GM08714 (cell line): ENCODE measurements around the gene TMEM108.
A peak's percentile ranks its signal among the peaks of the same experiment; 100 is the strongest.
"Not testable (repeated sequence)": the region's sequence is repeated elsewhere in the genome, so short reads cannot be mapped to it uniquely, and the experiment has no call there.

ENCODE experiments used
- H3K4me3 ChIP-seq: fragments of 200-500 bp; sonication (Bioruptor generic); 2 replicates; pipeline ENCODE4 v1.5.1; 2014; ENCODE audit warnings: mild to moderate bottlenecking, low read length, inconsistent platforms
- ZNF274 ChIP-seq: IDR thresholded peaks from 2 replicates; pipeline ENCODE4 v1.6.1; 2012; ENCODE audit warnings: mild to moderate bottlenecking, low read depth, low read length

Gene TMEM108

GRCh38 chr3:133038089-133038730 is at the start of gene TMEM108:
TSS of gene TMEM108 (plus strand) at chr3:133038391.
- no peak for TF ChIP-seq ZNF274
- peak within 1 kb of the TSS; percentile 18; the same call in 1 of the 2 replicates for H3K4me3 ChIP-seq

GRCh38 chr3:132995971-132996370 is 42.2 kb upstream of the TMEM108 start:
- TF ChIP-seq ZNF274: no peak
- H3K4me3 ChIP-seq: no peak overlapping the region

GRCh38 chr3:132997404-132998185 is 40.6 kb upstream of the TMEM108 start:
- H3K4me3 ChIP-seq: no peak overlapping the region
- TF ChIP-seq ZNF274: no peak

DNA sequence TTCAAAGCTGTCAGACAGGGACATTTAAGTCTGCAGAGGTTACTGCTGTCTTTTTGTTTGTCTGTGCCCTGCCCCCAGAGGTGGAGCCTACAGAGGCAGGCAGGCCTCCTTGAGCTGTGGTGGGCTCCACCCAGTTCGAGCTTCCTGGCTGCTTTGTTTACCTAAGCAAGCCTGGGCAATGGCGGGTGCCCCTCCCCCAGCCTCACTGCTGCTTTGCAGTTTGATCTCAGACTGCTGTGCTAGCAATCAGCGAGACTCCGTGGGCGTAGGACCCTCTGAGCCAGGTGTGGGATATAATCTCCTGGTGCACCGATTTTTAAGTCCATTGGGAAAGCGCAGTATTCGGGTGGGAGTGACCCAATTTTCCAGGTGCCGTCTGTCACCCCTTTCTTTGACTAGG is 33.2 kb upstream of the TMEM108 start:
- not testable (repeated sequence) for H3K4me3 ChIP-seq

- H3K4me3 ChIP-seq: no peak overlapping the region
- no peak for TF ChIP-seq ZNF274
These were observed 30.6 kb upstream of the TMEM108 start for GRCh38 chr3:133007601-133008000.

DNA sequence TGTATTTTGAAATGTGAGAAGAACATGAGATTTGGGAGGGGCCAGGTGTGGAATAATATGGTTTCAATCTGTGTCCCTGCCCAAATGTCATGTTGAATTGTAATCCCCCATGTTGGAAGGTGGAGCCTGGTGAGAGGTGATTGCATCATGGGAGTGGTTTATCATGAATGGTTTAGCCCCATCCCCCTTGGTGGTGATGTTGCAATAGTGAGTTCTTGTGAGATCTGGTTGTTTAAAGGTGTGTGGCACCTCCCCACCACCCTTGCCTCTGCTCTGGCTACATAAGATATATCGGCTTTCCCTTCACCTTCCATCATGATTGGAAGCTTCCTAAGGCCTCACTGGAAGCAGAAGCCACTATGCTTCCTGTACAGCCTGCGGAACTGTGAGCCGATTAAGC is 23.9 kb upstream of the TMEM108 start:
- H3K4me3 ChIP-seq: no peak overlapping the region
- no peak for TF ChIP-seq ZNF274

- H3K4me3 ChIP-seq: not testable (repeated sequence)
These were observed 22.6 kb upstream of the TMEM108 start for GRCh38 chr3:133015573-133015972.

- no peak overlapping the region for H3K4me3 ChIP-seq
- no peak for TF ChIP-seq ZNF274
These were observed 21.3 kb upstream of the TMEM108 start for GRCh38 chr3:133016838-133017309.

DNA sequence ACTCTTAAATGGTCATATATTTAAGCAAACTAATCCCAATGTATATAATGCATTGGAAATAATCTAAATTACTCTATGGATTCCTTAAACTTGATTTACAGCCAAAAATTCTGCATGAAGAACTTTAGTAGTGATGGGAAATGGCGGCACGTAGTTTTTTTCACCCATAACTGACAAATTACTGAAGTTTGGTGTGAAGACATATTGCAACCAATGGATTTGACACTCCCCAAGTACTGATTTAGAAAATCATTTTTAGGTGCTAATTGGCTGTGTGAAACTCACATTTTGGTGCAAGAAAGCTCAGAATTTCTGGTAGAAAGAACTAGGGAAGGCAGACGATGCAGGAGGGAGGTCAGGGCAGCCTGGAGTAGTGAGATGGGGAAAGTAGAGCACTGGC is 19.3 kb upstream of the TMEM108 start:
- no peak for TF ChIP-seq ZNF274
- no peak overlapping the region for H3K4me3 ChIP-seq

- TF ChIP-seq ZNF274: no peak
- H3K4me3 ChIP-seq: no peak overlapping the region
These were observed 17.0 kb upstream of the TMEM108 start for GRCh38 chr3:133021206-133021605.

GRCh38 chr3:133023362-133023761 is 14.8 kb upstream of the TMEM108 start:
- no peak overlapping the region for H3K4me3 ChIP-seq
- no peak for TF ChIP-seq ZNF274

GRCh38 chr3:133025546-133025945 is 12.6 kb upstream of the TMEM108 start:
- no peak for TF ChIP-seq ZNF274
- no peak overlapping the region for H3K4me3 ChIP-seq

GRCh38 chr3:133032301-133032700 is 5.9 kb upstream of the TMEM108 start:
- TF ChIP-seq ZNF274: no peak
- no peak overlapping the region for H3K4me3 ChIP-seq

DNA sequence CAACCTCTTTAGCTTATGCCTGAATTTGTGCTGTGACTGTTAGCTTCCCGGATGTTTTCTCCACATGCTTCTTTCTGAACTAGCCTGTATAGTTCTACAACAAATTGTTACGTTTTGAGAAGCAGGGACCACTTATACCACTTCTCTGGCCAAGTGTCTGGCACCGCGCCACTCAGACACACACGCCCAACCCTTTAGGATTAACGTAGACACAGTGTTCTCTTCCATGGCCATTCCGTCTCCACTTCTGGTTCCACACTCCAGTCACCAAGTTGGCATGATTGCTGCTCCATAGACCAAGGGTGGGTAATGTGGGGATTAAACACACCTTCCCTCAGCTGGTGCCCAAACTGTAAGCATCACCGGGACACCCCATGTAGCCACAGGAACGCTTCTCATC is 755 bp upstream of the TMEM108 start:
- H3K4me3 ChIP-seq: no peak overlapping the region
- no peak for TF ChIP-seq ZNF274

DNA sequence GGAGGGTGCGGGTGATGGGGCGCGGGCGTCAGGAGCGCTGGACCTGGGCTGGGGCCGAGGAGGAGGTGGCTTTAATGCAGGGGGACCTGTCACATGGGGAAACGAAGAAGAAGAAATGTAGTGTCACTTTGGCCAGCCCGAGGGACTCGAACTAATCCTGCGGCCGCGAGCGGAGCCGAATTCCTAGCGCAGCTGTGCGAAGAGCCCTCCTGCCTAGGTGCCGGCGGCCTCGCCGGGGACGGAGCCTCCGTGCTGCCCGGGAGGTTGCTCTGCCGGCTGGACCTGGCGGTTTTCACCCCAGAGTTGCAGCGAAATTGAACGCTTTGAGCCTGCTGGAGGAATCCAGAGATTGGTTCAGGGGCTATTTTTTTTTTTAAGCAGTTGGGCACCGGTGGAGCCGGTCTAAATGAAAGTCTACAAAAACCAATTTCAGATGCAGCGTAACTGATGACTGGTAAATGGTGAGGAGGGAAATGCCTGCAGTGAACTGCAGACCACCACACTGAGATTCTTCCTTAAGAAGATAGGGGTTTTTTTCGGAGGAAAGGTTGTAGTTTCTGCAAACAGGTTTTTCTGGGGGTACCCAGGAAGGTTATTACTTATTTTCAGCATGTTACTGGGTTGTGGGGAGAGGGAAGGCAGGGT is 662 bp downstream of the TMEM108 start:
- peak overlapping the region; percentile 18; the same call in 1 of the 2 replicates for H3K4me3 ChIP-seq
- no peak for TF ChIP-seq ZNF274
